Measurements from ENCODE around the gene EXOC1. TPM values are rescaled to one million over a fixed set of nuclear protein-coding genes. Genes with fewer than 3 reads are reported as not detected.
A peak's percentile ranks its signal among the peaks of the same experiment; 100 is the strongest.

Gene EXOC1
- total and polyA plus RNA-seq, 12 donors = 14.2 to 44.2 (median 29.2) TPM

DNA sequence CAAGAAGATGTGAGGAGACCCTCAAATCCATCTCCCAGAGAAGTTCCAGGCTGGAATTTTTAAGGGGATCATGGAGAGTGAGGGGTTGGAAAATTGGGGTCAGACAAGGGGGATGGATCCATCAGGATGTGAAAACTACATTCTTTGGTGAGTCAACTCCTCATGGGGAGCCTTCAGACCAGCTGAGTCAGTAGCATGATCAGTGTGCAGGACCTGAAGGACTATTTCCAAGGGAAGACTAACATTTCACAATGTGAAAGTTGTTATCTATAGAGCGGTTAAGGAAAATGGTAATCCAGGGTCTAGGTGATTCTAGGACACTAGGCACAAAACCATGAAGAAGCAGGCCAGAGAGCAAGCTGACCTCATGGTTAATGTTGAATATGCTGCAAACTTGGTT lies 56.7 kb downstream of the EXOC1 start:
- Histone ChIP-seq H3K27me3 (no peaks in the 10 kb centered on the region), H3K36me3 (replicated peaks in 1 of 2) (no peaks in the 10 kb centered on the region), H3K4me1 (replicated peaks in 1 of 2) (peaks cover 0 to 5% of the 10 kb centered on the region in 2 donors), H3K4me3 (no peak overlapping the region), H3K27ac (no peak overlapping the region), H3K9me3 (replicated peaks in 1 of 3) (no peaks in the 10 kb centered on the region)
- intact Hi-C loops (cut with DNase I) = no loop called here
- no peak for DNase-seq
- 82 to 94% (median 92%) methylated on average over 1 of the region's 1 CpG for WGBS, 4 donors
- TF ChIP-seq, protein P1, sequence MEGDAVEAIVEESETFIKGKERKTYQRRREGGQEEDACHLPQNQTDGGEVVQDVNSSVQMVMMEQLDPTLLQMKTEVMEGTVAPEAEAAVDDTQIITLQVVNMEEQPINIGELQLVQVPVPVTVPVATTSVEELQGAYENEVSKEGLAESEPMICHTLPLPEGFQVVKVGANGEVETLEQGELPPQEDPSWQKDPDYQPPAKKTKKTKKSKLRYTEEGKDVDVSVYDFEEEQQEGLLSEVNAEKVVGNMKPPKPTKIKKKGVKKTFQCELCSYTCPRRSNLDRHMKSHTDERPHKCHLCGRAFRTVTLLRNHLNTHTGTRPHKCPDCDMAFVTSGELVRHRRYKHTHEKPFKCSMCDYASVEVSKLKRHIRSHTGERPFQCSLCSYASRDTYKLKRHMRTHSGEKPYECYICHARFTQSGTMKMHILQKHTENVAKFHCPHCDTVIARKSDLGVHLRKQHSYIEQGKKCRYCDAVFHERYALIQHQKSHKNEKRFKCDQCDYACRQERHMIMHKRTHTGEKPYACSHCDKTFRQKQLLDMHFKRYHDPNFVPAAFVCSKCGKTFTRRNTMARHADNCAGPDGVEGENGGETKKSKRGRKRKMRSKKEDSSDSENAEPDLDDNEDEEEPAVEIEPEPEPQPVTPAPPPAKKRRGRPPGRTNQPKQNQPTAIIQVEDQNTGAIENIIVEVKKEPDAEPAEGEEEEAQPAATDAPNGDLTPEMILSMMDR (IDR thresholded peaks at IDR 0.05) = no peak

DNA sequence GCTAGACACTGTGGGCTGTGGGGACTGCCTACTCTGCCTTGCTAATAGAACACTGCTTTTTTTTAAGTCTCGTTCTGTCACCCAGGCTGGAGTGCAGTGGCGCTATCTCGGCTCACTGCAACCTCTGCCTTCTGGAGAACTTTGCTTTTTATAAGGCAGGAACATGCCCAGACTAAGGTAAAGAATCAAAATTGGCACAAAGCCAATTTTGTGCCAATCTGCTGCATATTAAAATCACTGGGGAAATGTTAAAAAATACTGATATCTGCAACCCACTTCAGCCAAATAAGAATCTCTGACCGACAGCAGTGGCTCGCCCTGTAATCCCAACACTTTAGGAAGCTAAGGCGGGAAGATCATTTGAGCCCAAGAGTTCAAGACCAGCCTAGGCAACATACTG lies 58.8 kb downstream of the EXOC1 start:
- Histone ChIP-seq H3K27me3 (no peaks in the 10 kb centered on the region), H3K4me1 (replicated peaks in 1 of 2) (peaks cover 0 to 3% of the 10 kb centered on the region in 2 donors), H3K27ac (no peak overlapping the region), H3K36me3 (replicated peaks in 1 of 2) (no peaks in the 10 kb centered on the region), H3K9me3 (replicated peaks in 1 of 3) (no peaks in the 10 kb centered on the region), H3K4me3 (no peak overlapping the region)
- intact Hi-C loops (cut with DNase I) = no loop called here
- DNase-seq = no peak
- 85 to 94% (median 91%) methylated on average over 6 of the region's 6 CpGs for whole genome bisulfite sequencing, 4 donors
- TF ChIP-seq, protein P1 (IDR thresholded peaks at IDR 0.05) = no peak
- no peak for TF ChIP-seq POLR2A (IDR thresholded peaks at IDR 0.05)

DNA sequence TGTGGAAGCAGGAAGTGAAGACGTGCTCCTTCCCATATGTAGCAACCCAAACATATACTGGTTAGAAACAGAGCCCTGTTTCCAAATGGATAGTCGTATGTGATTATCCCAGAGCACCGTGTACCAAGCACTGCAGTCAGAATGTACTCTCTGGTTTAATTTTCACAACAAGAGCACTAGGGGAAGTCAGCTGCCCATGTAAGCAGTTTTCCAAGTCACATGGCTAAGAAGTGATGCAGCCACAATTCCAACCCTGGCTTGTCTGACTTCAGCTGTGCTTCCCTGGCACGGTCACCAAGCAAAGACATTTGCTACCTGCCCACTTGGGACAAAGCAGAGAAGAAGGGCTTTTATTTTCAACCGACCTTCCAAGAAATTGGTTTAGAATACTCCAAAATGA lies 67.1 kb downstream of the EXOC1 start:
- no peak for TF ChIP-seq POLR2A (IDR thresholded peaks at IDR 0.05)
- TF ChIP-seq, protein P1 (IDR thresholded peaks at IDR 0.05) = no peak
- Histone ChIP-seq H3K9me3 (replicated peaks in 1 of 3) (no peaks in the 10 kb centered on the region), H3K27ac (no peak overlapping the region), H3K27me3 (no peaks in the 10 kb centered on the region), H3K4me3 (no peak overlapping the region), H3K4me1 (replicated peaks in 1 of 2) (no peaks in the 10 kb centered on the region), H3K36me3 (replicated peaks in 1 of 2) (no peaks in the 10 kb centered on the region)
- DNase-seq = peak in 2 of 7 donors; percentile 4 to 17
- intact Hi-C loops (cut with DNase I) = no loop called here
- WGBS, 4 donors = 52 to 72% (median 67%) methylated on average over 5 of the region's 5 CpGs

DNA sequence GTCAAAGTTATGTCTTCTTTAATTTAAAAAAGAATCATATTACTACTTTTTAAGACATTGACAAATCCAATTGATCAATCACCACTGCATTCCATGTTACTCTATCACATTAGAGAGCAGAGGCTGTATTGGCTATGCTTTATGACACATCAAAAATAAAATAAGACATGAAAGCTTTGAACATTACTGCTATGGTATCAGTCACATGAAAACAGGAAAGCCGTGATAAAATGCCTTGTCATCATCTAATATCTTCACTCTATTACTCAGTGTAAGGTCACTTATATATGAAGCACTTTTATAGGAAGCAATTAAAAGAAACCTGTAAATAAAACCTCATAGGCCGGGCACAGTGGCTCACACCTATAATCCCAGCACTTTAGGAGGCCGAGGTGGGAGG lies 67.6 kb downstream of the EXOC1 start:
- H3K27me3 ChIP-seq = no peaks in the 10 kb centered on the region
- DNase-seq = no peak
- no peaks in the 10 kb centered on the region for H3K9me3 ChIP-seq (replicated peaks in 1 of 3)
- intact Hi-C loops (cut with DNase I) = no loop called here
- TF ChIP-seq, protein P1 (IDR thresholded peaks at IDR 0.05) = no peak
- no peak for TF ChIP-seq POLR2A (IDR thresholded peaks at IDR 0.05)
- H3K4me3 ChIP-seq = no peak overlapping the region
- no peaks in the 10 kb centered on the region for H3K36me3 ChIP-seq (replicated peaks in 1 of 2)
- WGBS, 4 donors = 79 to 87% (median 81%) methylated on average over 3 of the region's 3 CpGs
- no peaks in the 10 kb centered on the region for H3K4me1 ChIP-seq (replicated peaks in 1 of 2)
- H3K27ac ChIP-seq = no peak overlapping the region

Data from adrenal gland (tissue), 12 donors.